ENCODE data around the gene EN1. TPM values are rescaled to one million over a fixed set of nuclear protein-coding genes. Genes with fewer than 3 reads are reported as not detected.

Gene EN1
- total RNA-seq, 1 experiment from 2014 or later, result not detected

- H3K9ac ChIP-seq (ENCODE audit: low read length), result no peak overlapping the region
- ChIA-PET POLR2A (no interaction called here), RAD21 (ENCODE audit: low non-redundant PET in 1 of 2, low total read pairs in 2 of 2, uncharacterized antibody in 2 of 2, unreplicated experiment in 2 of 2) (no interaction called here), CTCF (no interaction called here)
- intact Hi-C loops (cut with micrococcal nuclease), result no loop called here
- no peak overlapping the region for H3K4me2 ChIP-seq (ENCODE audit: low read length)
- DNase-seq (ENCODE audit: low read depth, low spot score) (no peak), ATAC-seq (no peak)
- no peak overlapping the region for H2AFZ ChIP-seq (ENCODE audit: low read depth, low read length, poor library complexity, severe bottlenecking)
- H3K36me3 ChIP-seq (ENCODE audit: control insufficient read depth in 1 of 2, insufficient read depth in 2 of 2, low read length in 2 of 2), result no peaks in the 10 kb centered on the region
- H3K79me2 ChIP-seq (ENCODE audit: insufficient read depth, low read length), result no peaks in the 10 kb centered on the region
- TF ChIP-seq POLR2AphosphoS5 (IDR thresholded peaks at IDR 0.05; ENCODE audit: low read depth, low read length) (no peak), CEBPB (IDR thresholded peaks at IDR 0.05; ENCODE audit: low read depth) (no peak), EZH2phosphoT487 (IDR thresholded peaks at IDR 0.05; ENCODE audit: borderline replicate concordance) (no peak), FOSL1 (IDR thresholded peaks at IDR 0.05; ENCODE audit: low read depth) (no peak), CTCF (IDR thresholded peaks at IDR 0.05 in 2 of 3, conservative IDR thresholded peaks at IDR 0.05 in 1 of 3; ENCODE audit: borderline replicate concordance in 1 of 3, insufficient read depth in 1 of 3, low read depth in 2 of 3, low read length in 2 of 3) (no peak), ATF3 (IDR thresholded peaks at IDR 0.05) (no peak)
- H4K20me1 ChIP-seq (ENCODE audit: insufficient read depth), result no peaks in the 10 kb centered on the region
- no peaks in the 10 kb centered on the region for H3K9me3 ChIP-seq (ENCODE audit: control insufficient read depth in 1 of 2, insufficient read depth in 1 of 2, low read depth in 1 of 2, low read length in 2 of 2)
- no peak overlapping the region for H3K27ac ChIP-seq (ENCODE audit: low read depth, low read length)
- H3K9me2 ChIP-seq (ENCODE audit: insufficient read depth), result no peaks in the 10 kb centered on the region
- H3K27me3 ChIP-seq (ENCODE audit: insufficient read depth, low read length), result no peaks in the 10 kb centered on the region
- BruUV-seq (replicated peaks), result no TSS peak
- no peaks in the 10 kb centered on the region for H3K4me1 ChIP-seq (ENCODE audit: control insufficient read depth in 1 of 2, insufficient read depth in 2 of 2, low read length in 2 of 2)
- H3K4me3 ChIP-seq (replicated peaks in 1 of 2; ENCODE audit: low read depth in 1 of 2, low read length in 2 of 2), result no peak overlapping the region
Measured at GRCh38 chr2:118889995-118890394, 42.5 kb upstream of the EN1 start.

- Histone ChIP-seq H3K4me1 (ENCODE audit: control insufficient read depth in 1 of 2, insufficient read depth in 2 of 2, low read length in 2 of 2) (peaks cover 0 to 4% of the 10 kb centered on the region in 2 experiments; a peak in 2 of 4 replicates), H3K9ac (ENCODE audit: low read length) (no peak overlapping the region), H3K27ac (ENCODE audit: low read depth, low read length) (no peak overlapping the region), H3K4me2 (ENCODE audit: low read length) (no peak overlapping the region), H3K9me3 (ENCODE audit: control insufficient read depth in 1 of 2, insufficient read depth in 1 of 2, low read depth in 1 of 2, low read length in 2 of 2) (no peaks in the 10 kb centered on the region), H4K20me1 (ENCODE audit: insufficient read depth) (no peaks in the 10 kb centered on the region), H2AFZ (ENCODE audit: low read depth, low read length, poor library complexity, severe bottlenecking) (no peak overlapping the region), H3K79me2 (ENCODE audit: insufficient read depth, low read length) (no peaks in the 10 kb centered on the region), H3K36me3 (ENCODE audit: control insufficient read depth in 1 of 2, insufficient read depth in 2 of 2, low read length in 2 of 2) (no peaks in the 10 kb centered on the region), H3K9me2 (ENCODE audit: insufficient read depth) (no peaks in the 10 kb centered on the region), H3K4me3 (replicated peaks in 1 of 2; ENCODE audit: low read depth in 1 of 2, low read length in 2 of 2) (no peak overlapping the region), H3K27me3 (ENCODE audit: insufficient read depth, low read length) (peaks cover 7% of the 10 kb centered on the region; the same call in 1 of the 2 replicates)
- TF ChIP-seq CEBPB (IDR thresholded peaks at IDR 0.05; ENCODE audit: low read depth), result no peak
- TF ChIP-seq ELF1 (IDR thresholded peaks at IDR 0.05; ENCODE audit: borderline replicate concordance, low read depth), result no peak
- no peak for TF ChIP-seq FOSL1 (IDR thresholded peaks at IDR 0.05; ENCODE audit: low read depth)
- POLR2A ChIA-PET, result no interaction called here
- DNase-seq (ENCODE audit: low read depth, low spot score) (no peak), ATAC-seq (no peak)
- RAD21 ChIA-PET (ENCODE audit: low non-redundant PET in 1 of 2, low total read pairs in 2 of 2, uncharacterized antibody in 2 of 2, unreplicated experiment in 2 of 2), result no interaction called here
- CTCF ChIA-PET, result interaction anchor here (0.6 to 4.4 kb wide), 3 partner anchors 11 to 292 kb away, joined by 3 to 46 read pairs (median 16); no protein-coding TSS in a partner anchor
- intact Hi-C loops (cut with micrococcal nuclease), result loop anchor here (2.0 kb wide), 1 partner anchor 127 kb away; no protein-coding TSS in a partner anchor
- BruUV-seq (replicated peaks), result no TSS peak
Measured at GRCh38 chr2:118883792-118884191, 36.3 kb upstream of the EN1 start.
